NCI-H2107 (cell line): ENCODE measurements around the gene GPR39.

ENCODE experiments used
- DNase-seq: peaks from one replicate; lab custom pipeline; 2025; lab: John Stamatoyannopoulos, UW

GPR39 gene

DNA sequence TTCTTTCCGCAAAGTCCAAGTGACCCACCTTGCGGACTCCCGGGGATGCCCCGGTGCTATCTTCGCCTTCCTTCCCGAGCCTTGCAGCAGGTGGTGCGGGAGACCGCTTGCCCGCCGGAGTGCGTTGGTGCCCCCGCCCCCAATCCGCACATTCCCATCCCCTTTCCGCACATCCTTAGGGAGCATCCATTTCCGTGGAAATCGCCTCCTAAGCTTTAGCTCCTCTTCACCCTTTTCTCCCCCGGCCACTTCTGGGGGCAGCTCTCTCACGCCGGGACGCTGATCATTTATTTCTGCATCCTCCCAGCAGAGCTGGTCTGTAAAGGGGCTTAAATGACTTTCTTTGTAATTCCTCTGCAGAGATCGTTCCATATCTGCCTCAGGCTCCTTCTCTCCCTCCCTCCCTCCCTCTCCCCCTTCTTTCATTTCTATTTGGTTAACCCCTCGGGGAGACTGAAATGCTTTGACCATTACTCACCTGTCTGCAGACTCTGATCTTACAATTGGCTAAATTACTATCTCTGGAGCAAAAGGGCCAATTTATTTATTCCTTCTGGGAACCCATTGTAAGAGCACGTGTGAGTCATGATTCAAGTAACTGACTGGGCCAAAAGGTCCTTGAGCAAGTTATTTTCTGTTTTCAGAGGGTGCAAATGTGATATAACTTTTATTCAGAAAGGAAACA is 254.7 kb downstream of the GPR39 start:
- DNase-seq = no peak

DNA sequence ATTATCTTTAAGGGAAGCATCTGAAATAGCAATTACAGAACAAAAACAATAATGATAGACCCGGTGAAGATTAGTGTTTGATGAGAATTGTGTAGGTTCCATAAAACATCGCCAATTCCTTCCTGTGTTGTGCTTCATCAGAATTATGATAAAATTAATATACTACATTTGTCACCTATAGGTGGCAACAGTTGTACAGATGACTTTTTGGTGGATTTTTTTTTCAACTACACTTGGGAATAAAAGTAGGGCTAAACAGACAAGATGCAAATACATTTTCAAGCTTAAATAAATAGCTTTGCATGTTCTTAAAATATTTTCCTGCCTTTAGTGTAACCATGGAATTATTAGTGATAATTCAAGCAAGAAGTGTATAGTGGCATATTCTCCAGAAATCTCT is 260.4 kb downstream of the GPR39 start:
- DNase-seq = no peak

DNA sequence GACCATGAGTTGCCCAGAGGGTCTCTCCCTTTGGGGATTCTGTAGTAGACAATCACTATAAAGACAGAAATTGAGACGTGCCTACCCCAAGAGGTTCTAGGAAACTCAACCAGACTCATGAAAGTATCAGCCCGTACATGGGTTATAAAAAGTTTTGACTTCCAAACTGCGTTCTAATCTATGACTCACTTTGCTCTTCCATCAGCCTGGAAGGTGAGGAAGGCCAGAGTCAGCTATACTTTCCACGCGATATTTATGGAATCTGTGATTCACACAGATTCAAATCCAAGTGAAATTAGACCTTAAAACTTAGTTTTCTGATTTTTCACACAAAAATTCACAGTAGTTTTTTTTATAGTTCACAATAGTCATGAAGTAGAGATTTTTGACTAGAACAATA is 261.1 kb downstream of the GPR39 start:
- no peak for DNase-seq

DNA sequence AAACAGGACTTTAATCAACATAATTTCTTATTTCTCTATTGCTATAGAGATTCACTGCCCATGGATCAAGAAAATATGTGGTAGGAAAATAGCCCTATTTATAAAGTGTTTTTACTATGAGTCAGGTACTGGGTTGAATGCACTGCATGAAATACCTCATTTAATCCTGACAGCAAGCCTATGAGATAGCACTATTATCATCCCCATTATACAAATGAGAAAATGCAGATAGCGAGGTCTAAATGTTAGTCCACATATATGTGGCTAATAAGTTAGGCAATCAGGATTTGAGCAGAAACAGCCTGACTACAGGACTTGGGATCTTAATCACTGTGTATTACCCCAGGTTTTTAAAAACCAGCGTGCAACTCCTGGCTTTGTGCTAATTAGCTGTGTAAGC is 261.9 kb downstream of the GPR39 start:
- no peak for DNase-seq

DNA sequence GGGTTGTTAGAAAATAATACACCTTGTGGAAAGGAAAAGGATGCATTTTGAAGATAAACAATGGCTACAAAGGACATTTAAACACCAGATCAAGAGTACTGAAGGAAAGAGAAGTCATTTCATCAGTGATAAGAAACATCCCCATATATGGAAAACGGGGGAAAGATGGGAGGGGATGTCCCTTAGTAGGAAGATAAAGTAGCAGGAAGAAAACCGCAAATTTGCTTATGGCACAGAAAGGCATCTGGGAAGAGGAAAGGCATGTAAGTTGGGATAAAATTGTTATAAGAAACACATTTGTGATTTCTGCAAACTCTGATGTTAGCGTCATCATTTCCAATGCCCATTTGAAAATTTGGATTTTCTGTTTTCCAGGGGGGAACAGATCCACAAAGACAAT is 263.9 kb downstream of the GPR39 start:
- no peak for DNase-seq

DNA sequence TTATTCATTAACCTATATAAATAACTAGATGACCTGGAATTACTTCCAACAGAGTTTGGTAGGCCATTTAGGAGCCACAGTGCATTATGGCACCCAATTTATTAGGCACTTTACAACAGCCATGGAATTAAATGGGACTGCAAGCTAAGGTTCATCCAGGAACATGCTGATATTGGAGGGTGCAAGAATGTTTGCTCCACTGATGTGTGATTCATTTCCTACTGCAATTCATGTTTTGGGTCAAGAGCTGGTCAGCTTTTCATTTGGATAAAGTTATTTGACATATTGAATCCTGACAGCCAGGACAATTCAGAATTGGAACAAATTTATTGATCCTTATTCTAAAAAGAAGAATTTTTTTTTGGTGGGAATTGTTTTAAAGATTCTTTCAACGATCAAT is 265.2 kb downstream of the GPR39 start:
- no peak for DNase-seq

DNA sequence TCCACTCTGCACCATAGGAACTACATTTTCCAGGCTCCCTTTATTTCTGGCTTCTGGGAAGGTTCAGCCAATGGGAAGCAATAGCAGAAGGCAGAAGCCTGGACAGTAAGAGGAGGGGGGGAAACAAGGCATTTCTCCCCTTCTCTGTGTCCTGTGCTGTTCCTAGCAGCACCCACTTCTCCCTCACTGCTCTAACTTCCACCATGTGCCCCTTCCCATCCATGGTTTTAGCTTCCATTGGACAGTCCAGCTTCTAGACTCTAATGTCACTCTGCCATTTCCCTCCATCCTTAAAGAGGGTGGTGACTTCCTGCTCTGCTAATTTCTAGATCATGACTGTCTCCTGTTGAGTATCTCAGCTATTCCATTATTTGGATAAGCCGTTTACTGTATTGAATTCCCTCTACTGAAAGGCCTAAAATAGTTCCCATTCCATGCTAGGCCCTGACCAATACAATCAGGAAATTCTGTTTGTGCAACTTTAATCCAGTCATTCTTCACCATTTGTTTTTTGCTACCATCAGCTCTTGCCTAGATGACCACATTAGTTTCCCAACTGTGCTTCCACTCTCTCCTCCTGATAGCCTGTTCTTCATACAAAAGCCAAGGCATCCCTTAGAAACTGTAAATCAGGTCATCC is 274.2 kb downstream of the GPR39 start:
- no peak for DNase-seq

DNA sequence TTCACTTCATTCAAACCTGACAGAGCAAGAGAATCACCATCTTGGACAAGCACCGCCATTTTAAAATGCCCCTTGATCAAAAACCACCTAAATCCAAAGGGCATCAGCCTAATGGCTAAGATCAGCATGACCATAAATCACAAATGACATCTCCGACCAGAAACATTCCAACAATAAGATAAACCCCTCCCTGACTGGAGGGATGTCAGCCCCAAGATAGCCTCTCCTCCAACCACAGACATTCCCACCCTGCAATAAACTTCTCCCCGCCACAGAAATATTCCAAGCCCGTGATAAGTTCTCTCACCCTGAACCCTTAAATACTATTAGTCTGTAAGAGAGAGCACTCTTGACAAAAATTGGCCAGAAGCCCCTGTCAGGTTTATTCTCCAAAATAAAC is 275.0 kb downstream of the GPR39 start:
- DNase-seq = no peak

DNA sequence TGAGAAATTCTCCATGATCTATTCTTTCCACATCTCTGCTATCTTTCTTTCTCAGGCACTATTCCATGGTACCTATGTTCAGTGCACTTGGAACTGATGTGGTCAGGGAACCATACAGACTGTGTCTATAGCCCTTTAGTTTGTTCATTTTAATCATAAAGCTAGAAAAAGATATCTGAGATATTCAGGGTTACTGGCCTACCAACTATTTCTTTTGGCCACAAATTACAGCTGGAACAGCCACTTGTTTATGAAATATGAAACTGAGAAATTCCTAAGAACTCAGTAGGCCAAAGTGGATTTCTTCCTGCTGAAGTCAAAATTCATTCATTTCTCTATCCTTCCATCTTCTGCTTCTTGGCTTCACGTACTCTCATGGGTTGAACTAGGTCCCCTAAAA is 276.2 kb downstream of the GPR39 start:
- no peak for DNase-seq
